ENCODE results near the gene NUFIP2. TPM values are rescaled to one million over a fixed set of nuclear protein-coding genes. Genes with fewer than 3 reads are reported as not detected.
"Not testable (repeated sequence)": the region's sequence is repeated elsewhere in the genome, so short reads cannot be mapped to it uniquely, and the experiment has no call there.

NUFIP2 gene
- total and polyA plus RNA-seq, 3 donors from 2014 or later = 24.6 to 39.0 (median 33.6) TPM

DNA sequence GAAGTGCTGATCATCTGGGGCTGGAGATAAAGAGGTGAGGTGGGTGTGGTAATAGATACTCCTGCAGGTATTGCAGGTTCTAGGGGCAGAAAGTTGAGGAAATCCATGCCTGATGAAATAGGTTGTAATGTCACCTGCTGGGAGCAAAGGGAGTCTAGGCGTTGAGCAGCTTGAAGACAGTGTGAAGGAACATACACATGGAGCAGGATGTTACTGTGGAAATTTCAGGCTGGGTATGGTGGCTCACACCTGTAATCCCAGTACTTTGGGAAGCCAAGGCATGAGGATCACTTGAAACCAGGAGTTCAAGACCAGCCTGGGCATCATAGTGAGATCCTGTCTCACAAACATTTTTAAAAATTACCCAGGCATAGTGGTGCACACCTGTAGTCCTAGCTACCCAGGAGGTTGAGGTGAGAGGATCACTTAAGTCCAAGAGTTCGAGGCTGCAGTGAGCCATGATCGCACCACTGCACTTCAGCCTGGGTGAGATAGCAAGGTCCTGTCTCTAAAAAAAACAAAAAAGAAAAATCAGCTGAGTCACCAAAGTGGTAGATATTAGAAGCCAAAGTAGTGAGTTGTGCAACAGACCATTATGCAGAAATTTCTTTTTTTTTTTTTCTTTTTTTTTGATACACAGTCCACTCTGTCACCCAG is 56.3 kb downstream of the NUFIP2 start:
- intact Hi-C loops (cut with DNase I; ENCODE audit: low total_unique reads) = no loop called here
- H3K27ac ChIP-seq = no peak overlapping the region
- no peaks in the 10 kb centered on the region for H3K9me3 ChIP-seq
- DNase-seq = no peak
- TF ChIP-seq POLR2A (IDR thresholded peaks at IDR 0.05) = no peak
- TF ChIP-seq, protein P1, sequence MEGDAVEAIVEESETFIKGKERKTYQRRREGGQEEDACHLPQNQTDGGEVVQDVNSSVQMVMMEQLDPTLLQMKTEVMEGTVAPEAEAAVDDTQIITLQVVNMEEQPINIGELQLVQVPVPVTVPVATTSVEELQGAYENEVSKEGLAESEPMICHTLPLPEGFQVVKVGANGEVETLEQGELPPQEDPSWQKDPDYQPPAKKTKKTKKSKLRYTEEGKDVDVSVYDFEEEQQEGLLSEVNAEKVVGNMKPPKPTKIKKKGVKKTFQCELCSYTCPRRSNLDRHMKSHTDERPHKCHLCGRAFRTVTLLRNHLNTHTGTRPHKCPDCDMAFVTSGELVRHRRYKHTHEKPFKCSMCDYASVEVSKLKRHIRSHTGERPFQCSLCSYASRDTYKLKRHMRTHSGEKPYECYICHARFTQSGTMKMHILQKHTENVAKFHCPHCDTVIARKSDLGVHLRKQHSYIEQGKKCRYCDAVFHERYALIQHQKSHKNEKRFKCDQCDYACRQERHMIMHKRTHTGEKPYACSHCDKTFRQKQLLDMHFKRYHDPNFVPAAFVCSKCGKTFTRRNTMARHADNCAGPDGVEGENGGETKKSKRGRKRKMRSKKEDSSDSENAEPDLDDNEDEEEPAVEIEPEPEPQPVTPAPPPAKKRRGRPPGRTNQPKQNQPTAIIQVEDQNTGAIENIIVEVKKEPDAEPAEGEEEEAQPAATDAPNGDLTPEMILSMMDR (IDR thresholded peaks at IDR 0.05) = no peak
- no peaks in the 10 kb centered on the region for H3K27me3 ChIP-seq
- no peaks in the 10 kb centered on the region for H3K36me3 ChIP-seq (ENCODE audit: low read depth, missing control alignments)
- 83 to 94% methylated on average over 3 of the region's 3 CpGs for WGBS, 2 donors
- H3K4me3 ChIP-seq = no peak overlapping the region
- no peaks in the 10 kb centered on the region for H3K4me1 ChIP-seq

DNA sequence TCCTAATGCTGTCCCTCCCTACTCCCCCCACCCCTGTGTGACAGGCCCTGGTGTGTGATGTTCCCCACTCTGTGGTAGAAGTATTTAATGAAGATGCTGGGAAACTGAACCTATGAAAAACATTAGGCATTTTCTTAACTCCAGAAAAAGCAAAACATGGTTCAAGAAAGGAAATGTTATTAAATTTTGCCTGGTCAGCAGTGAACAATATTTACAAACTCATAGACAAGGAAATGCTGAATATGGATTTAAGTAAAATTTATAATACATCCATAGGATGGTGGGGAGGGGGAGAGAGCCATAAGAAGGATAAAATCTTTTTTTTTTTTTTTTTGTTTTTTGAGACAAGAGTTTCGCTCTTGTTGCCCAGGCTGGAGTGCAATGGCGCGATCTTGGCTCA is 58.0 kb downstream of the NUFIP2 start:
- H3K9me3 ChIP-seq = no peaks in the 10 kb centered on the region
- intact Hi-C loops (cut with DNase I; ENCODE audit: low total_unique reads) = no loop called here
- no peak overlapping the region for H3K27ac ChIP-seq
- TF ChIP-seq, protein P1 (IDR thresholded peaks at IDR 0.05) = no peak
- H3K4me3 ChIP-seq = no peak overlapping the region
- H3K4me1 ChIP-seq = no peaks in the 10 kb centered on the region
- DNase-seq = no peak
- WGBS, 2 donors = 88 to 91% methylated on average over 3 of the region's 3 CpGs
- H3K27me3 ChIP-seq = no peaks in the 10 kb centered on the region
- no peaks in the 10 kb centered on the region for H3K36me3 ChIP-seq (ENCODE audit: low read depth, missing control alignments)

DNA sequence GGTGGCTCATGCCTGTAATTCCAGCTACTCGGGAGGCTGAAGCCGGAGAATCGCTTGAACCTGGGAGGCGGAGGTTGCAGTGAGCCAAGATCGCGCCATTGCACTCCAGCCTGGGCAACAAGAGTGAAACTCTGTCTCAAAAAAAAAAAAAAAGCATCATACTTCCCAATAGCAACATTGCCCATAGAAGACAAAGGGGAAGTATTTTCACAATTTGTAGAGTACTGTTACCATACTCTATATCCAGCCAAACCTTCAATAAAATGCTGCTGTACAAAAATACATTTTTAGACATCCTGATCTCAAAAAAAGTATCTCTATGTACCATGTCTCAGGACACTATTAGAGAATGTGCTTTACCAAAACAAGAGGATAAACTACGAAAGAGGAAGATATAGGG is 59.0 kb downstream of the NUFIP2 start:
- intact Hi-C loops (cut with DNase I; ENCODE audit: low total_unique reads) = not testable (repeated sequence)
- WGBS, 2 donors = 92 to 95% methylated on average over 6 of the region's 7 CpGs

GRCh38 chr17:29233301-29233700 is 60.6 kb downstream of the NUFIP2 start:
- intact Hi-C loops (cut with DNase I; ENCODE audit: low total_unique reads) = no loop called here

More for the DNA sequence above, 59.0 kb downstream of the NUFIP2 start:
- not testable (repeated sequence) for DNase-seq; H3K9me3 ChIP-seq; H3K27ac ChIP-seq; H3K36me3 ChIP-seq (ENCODE audit: low read depth, missing control alignments); H3K4me1 ChIP-seq; H3K27me3 ChIP-seq; H3K4me3 ChIP-seq

DNA sequence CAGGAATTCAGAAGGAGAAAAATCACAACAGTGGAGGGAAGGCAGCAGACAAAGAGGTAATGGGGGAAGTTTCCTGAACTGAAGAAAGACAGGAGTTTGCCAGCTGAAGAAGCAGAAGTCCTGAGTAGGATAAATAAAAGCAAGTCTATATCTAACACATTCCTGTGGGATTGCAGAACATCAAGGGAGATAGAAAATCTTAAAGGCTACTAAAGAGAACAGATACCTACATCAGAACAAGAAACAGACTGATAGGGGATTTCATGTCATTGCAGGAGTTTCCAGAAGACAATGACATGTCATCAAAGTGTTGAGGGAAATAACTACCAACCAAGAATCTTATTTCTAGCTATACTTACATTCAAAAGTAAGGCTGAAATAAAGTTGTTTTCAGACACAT is 68.6 kb downstream of the NUFIP2 start:
- intact Hi-C loops (cut with DNase I; ENCODE audit: low total_unique reads) = no loop called here
- Histone ChIP-seq H3K4me3 (no peak overlapping the region), H3K4me1 (no peaks in the 10 kb centered on the region), H3K36me3 (ENCODE audit: low read depth, missing control alignments) (no peaks in the 10 kb centered on the region), H3K27me3 (no peaks in the 10 kb centered on the region), H3K9me3 (no peaks in the 10 kb centered on the region), H3K27ac (no peak overlapping the region)
- TF ChIP-seq, protein P1 (IDR thresholded peaks at IDR 0.05) = no peak
- TF ChIP-seq POLR2A (IDR thresholded peaks at IDR 0.05) = no peak
- no peak for DNase-seq

More at GRCh38 chr17:29233301-29233700, 60.6 kb downstream of the NUFIP2 start:
- H3K36me3 ChIP-seq (ENCODE audit: low read depth, missing control alignments) = no peaks in the 10 kb centered on the region
- DNase-seq = no peak
- WGBS, 2 donors = 80 to 91% methylated on average over 1 of the region's 1 CpG
- H3K27ac ChIP-seq = no peak overlapping the region
- H3K4me3 ChIP-seq = no peak overlapping the region
- TF ChIP-seq, protein P1 (IDR thresholded peaks at IDR 0.05) = no peak
- no peak for TF ChIP-seq POLR2A (IDR thresholded peaks at IDR 0.05)
- H3K4me1 ChIP-seq = no peaks in the 10 kb centered on the region
- H3K9me3 ChIP-seq = no peaks in the 10 kb centered on the region
- no peaks in the 10 kb centered on the region for H3K27me3 ChIP-seq

DNA sequence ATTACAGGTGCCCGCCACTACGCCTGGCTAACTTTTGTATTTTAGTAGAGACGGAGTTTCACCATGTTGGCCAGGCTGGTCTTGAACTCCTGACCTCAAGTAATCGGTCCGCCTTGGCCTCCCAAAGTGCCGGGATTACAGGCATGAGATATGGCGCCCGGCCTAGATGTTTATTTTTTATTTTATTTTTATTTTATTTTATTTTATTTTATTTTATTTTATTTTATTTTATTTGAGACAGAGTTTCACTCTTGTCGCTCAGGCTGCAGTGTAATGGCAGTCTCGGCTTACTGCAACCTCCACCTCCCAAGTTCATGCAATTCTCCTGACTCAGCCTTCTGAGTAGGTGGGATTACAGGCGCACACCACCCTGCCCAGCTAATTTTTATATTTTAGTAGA is 72.6 kb downstream of the NUFIP2 start:
- H3K4me3 ChIP-seq; H3K4me1 ChIP-seq; H3K27ac ChIP-seq; H3K9me3 ChIP-seq; intact Hi-C loops (cut with DNase I; ENCODE audit: low total_unique reads); H3K36me3 ChIP-seq (ENCODE audit: low read depth, missing control alignments); DNase-seq; H3K27me3 ChIP-seq: not testable (repeated sequence)
- 93 to 97% methylated on average over 11 of the region's 11 CpGs for WGBS, 2 donors

Measured in testis (tissue), 3 donors.